Parathyroid adenoma (tissue), 2 donors: Measurements from ENCODE around the gene ATF5.
"Not testable (repeated sequence)": the region's sequence is repeated elsewhere in the genome, so short reads cannot be mapped to it uniquely, and the experiment has no call there.

ENCODE experiments used
- H2AFZ ChIP-seq: fragments of 300-600 bp; sonication (generic); one replicate; pipeline ENCODE4 v1.7.0; 2017; ENCODE audit warnings: antibody characterized with exemption, mild to moderate bottlenecking
- H3K27ac ChIP-seq: fragments of 300-600 bp; sonication (generic); one replicate; pipeline ENCODE4 v1.7.0; 2017
- H3K27me3 ChIP-seq: fragments of 300-600 bp; sonication (generic); one replicate; pipeline ENCODE4 v1.7.0; 2017; ENCODE audit warnings: low read length; ENCODE audit not compliant: control insufficient read depth, insufficient read depth
- H3K36me3 ChIP-seq: fragments of 300-600 bp; sonication (generic); one replicate; pipeline ENCODE4 v1.7.0; 2017; ENCODE audit warnings: low read length; ENCODE audit not compliant: control insufficient read depth, insufficient read depth
- H3K4me1 ChIP-seq: fragments of 300-600 bp; sonication (generic); one replicate; pipeline ENCODE4 v1.7.0; 2017; ENCODE audit warnings: control low read depth
- H3K4me2 ChIP-seq: fragments of 300-600 bp; sonication (generic); one replicate; pipeline ENCODE4 v1.7.0; 2017; ENCODE audit warnings: low read length
- H3K4me3 ChIP-seq: fragments of 300-600 bp; sonication (generic); one replicate; pipeline ENCODE4 v1.7.0; 2017; ENCODE audit warnings: low read depth, low read length
- H3K79me2 ChIP-seq: fragments of 300-600 bp; sonication (generic); one replicate; pipeline ENCODE4 v1.7.0; 2017; ENCODE audit warnings: control low read depth
- H3K9ac ChIP-seq: fragments of 300-600 bp; sonication (generic); one replicate; pipeline ENCODE4 v1.7.0; 2017; ENCODE audit warnings: mild to moderate bottlenecking
- H3K9me3 ChIP-seq: fragments of 300-600 bp; sonication (generic); one replicate; pipeline ENCODE4 v1.7.0; 2017; ENCODE audit warnings: low read length; ENCODE audit not compliant: control insufficient read depth
- CTCF ChIP-seq: fragments of 300-600 bp; sonication (generic); IDR thresholded peaks from one replicate; pipeline ENCODE4 v1.7.0; 2017; ENCODE audit warnings: antibody characterized with exemption, mild to moderate bottlenecking
- donor health status: primary hyperparathyroidism.

ATF5 gene

GRCh38 chr19:49936549-49936948 is 7.5 kb downstream of the ATF5 start:
- no peaks in the 10 kb centered on the region for H3K9me3 ChIP-seq
- H3K36me3 ChIP-seq: no peaks in the 10 kb centered on the region
- no peak for TF ChIP-seq CTCF

GRCh38 chr19:49937750-49938381 is 8.9 kb downstream of the ATF5 start:
- Histone ChIP-seq H3K4me3 (no peak overlapping the region), H3K9ac (no peak overlapping the region), H3K4me2 (peak overlapping the region; percentile 48), H3K27ac (no peak overlapping the region), H3K27me3 (no peaks in the 10 kb centered on the region), H3K4me1 (no peaks in the 10 kb centered on the region), H3K36me3 (no peaks in the 10 kb centered on the region), H2AFZ (peak overlapping the region; percentile 68), H3K9me3 (no peaks in the 10 kb centered on the region), H3K79me2 (no peaks in the 10 kb centered on the region)
- TF ChIP-seq CTCF: peak; percentile 99

More at GRCh38 chr19:49936549-49936948, 7.5 kb downstream of the ATF5 start:
- H3K9ac ChIP-seq: no peak overlapping the region
- no peaks in the 10 kb centered on the region for H3K4me1 ChIP-seq
- H3K27ac ChIP-seq: no peak overlapping the region
- H3K27me3 ChIP-seq: no peaks in the 10 kb centered on the region
- no peak overlapping the region for H3K4me2 ChIP-seq
- no peak overlapping the region for H2AFZ ChIP-seq
- no peak overlapping the region for H3K4me3 ChIP-seq
- H3K79me2 ChIP-seq: no peaks in the 10 kb centered on the region

GRCh38 chr19:49938662-49939061 is 9.7 kb downstream of the ATF5 start:
- Histone ChIP-seq H3K9me3 (no peaks in the 10 kb centered on the region), H3K4me2 (no peak overlapping the region), H3K27me3 (no peaks in the 10 kb centered on the region), H3K4me1 (no peaks in the 10 kb centered on the region), H2AFZ (no peak overlapping the region), H3K4me3 (no peak overlapping the region), H3K9ac (no peak overlapping the region), H3K27ac (no peak overlapping the region), H3K79me2 (no peaks in the 10 kb centered on the region), H3K36me3 (no peaks in the 10 kb centered on the region)
- TF ChIP-seq CTCF: no peak

GRCh38 chr19:49939721-49940481 is 10.9 kb downstream of the ATF5 start:
- no peaks in the 10 kb centered on the region for H3K4me1 ChIP-seq
- no peak overlapping the region for H3K9ac ChIP-seq
- no peak for TF ChIP-seq CTCF
- no peak overlapping the region for H3K4me3 ChIP-seq
- no peak overlapping the region for H2AFZ ChIP-seq
- H3K27ac ChIP-seq: no peak overlapping the region
- H3K9me3 ChIP-seq: no peaks in the 10 kb centered on the region
- H3K79me2 ChIP-seq: no peaks in the 10 kb centered on the region
- H3K4me2 ChIP-seq: no peak overlapping the region
- no peaks in the 10 kb centered on the region for H3K27me3 ChIP-seq
- no peaks in the 10 kb centered on the region for H3K36me3 ChIP-seq

- no peak for TF ChIP-seq CTCF
- Histone ChIP-seq H3K36me3 (no peaks in the 10 kb centered on the region), H3K4me2 (no peak overlapping the region), H3K27ac (no peak overlapping the region), H3K27me3 (no peaks in the 10 kb centered on the region), H3K4me1 (no peaks in the 10 kb centered on the region), H3K79me2 (no peaks in the 10 kb centered on the region), H3K9ac (no peak overlapping the region), H2AFZ (no peak overlapping the region), H3K4me3 (no peak overlapping the region), H3K9me3 (no peaks in the 10 kb centered on the region)
Observed at GRCh38 chr19:49940482-49940791, 11.4 kb downstream of the ATF5 start.

- H3K79me2 ChIP-seq, H3K4me2 ChIP-seq, H3K9ac ChIP-seq, H3K9me3 ChIP-seq, H2AFZ ChIP-seq, H3K4me1 ChIP-seq, H3K27ac ChIP-seq, H3K4me3 ChIP-seq, H3K36me3 ChIP-seq, H3K27me3 ChIP-seq: not testable (repeated sequence)
Observed at GRCh38 chr19:49944567-49944966, 15.6 kb downstream of the ATF5 start.
